Vagina (tissue), 2 donors: ENCODE results near the gene MAP4K2.

Experiments
- POLR2A ChIP-seq, 2 donors: fragments of 450-650 bp; IDR thresholded peaks; one replicate each; pipeline ENCODE4 v1.6.1; 2017; ENCODE audit warnings: antibody characterized with exemption in 2 of 2, mild to moderate bottlenecking in 2 of 2, moderate library complexity in 2 of 2
- POLR2AphosphoS5 ChIP-seq, 2 donors: sonication (generic); formaldehyde crosslinking; IDR thresholded peaks; one replicate each; pipeline ENCODE4 v1.9.0; 2017; ENCODE audit warnings: antibody characterized with exemption in 2 of 2, mild to moderate bottlenecking in 2 of 2, low read depth in 1 of 2; ENCODE audit not compliant: insufficient read depth in 1 of 2
- TF ChIP-seq, protein P1 (sequence below), 3 experiments: fragments of 450-650 bp in 2 of 3; fragments of 200-600 bp in 1 of 3; sonication (generic) in 1 of 3; IDR thresholded peaks; one replicate each; pipeline ENCODE4 v1.5.1; 2017 to 2019; ENCODE audit warnings: antibody characterized with exemption in 3 of 3, mild to moderate bottlenecking in 2 of 3, moderate library complexity in 2 of 3

DNA sequence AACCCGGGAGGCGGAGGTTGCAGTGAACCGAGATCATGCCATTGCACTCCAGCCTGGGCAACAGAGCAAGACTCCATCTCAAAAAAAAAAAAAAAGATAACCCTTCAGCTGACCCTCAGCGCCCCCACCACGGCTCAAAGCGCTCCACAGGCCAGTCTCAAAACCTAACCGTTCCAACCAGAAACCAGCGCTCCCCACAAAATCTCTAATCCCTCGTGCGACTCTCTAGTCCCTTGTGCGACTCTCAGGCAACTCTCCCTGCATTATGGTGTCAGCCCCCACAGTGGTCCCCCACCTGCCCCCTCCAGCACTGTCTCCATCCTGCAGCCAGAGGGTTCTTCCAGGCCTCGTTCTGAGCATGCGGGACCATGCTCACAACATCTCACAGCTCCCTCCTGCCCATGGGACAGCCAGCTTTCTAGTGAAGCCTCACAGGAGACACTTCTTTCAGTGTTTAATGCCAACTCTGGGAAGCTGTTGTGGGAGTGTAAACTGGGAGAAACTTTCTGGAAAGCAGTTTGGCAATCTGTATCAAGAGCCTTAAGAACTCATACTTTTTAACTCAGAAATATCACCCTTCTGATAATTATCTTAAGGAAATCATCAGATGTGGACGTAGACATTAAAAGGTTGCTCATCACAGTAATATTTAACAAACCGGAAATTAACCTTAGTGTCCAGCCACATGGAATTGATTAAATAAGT lies 54.9 kb downstream of the MAP4K2 start:
- TF ChIP-seq, protein P1, sequence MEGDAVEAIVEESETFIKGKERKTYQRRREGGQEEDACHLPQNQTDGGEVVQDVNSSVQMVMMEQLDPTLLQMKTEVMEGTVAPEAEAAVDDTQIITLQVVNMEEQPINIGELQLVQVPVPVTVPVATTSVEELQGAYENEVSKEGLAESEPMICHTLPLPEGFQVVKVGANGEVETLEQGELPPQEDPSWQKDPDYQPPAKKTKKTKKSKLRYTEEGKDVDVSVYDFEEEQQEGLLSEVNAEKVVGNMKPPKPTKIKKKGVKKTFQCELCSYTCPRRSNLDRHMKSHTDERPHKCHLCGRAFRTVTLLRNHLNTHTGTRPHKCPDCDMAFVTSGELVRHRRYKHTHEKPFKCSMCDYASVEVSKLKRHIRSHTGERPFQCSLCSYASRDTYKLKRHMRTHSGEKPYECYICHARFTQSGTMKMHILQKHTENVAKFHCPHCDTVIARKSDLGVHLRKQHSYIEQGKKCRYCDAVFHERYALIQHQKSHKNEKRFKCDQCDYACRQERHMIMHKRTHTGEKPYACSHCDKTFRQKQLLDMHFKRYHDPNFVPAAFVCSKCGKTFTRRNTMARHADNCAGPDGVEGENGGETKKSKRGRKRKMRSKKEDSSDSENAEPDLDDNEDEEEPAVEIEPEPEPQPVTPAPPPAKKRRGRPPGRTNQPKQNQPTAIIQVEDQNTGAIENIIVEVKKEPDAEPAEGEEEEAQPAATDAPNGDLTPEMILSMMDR (IDR thresholded peaks at IDR 0.05), result no peak
- TF ChIP-seq POLR2AphosphoS5 (IDR thresholded peaks at IDR 0.05; ENCODE audit: insufficient read depth in 1 of 2, low read depth in 1 of 2) (no peak), POLR2A (IDR thresholded peaks at IDR 0.05) (no peak)
